B cell (primary cell): Measurements from ENCODE around the gene ACAD10.
"Not testable (repeated sequence)": the region's sequence is repeated elsewhere in the genome, so short reads cannot be mapped to it uniquely, and the experiment has no call there.

Experiments
- EZH2 ChIP-seq: IDR thresholded peaks from 2 replicates; pipeline ENCODE4 v1.6.1; 2012; ENCODE audit warnings: borderline replicate concordance, low read depth, mild to moderate bottlenecking, moderate library complexity, low read length; ENCODE audit not compliant: insufficient read depth, poor library complexity, severe bottlenecking
- TF ChIP-seq, protein P1 (sequence below): fragments of 200-600 bp; IDR thresholded peaks from one replicate; pipeline ENCODE4 v1.8.0; 2022; ENCODE audit warnings: antibody characterized with exemption, mild to moderate bottlenecking

DNA sequence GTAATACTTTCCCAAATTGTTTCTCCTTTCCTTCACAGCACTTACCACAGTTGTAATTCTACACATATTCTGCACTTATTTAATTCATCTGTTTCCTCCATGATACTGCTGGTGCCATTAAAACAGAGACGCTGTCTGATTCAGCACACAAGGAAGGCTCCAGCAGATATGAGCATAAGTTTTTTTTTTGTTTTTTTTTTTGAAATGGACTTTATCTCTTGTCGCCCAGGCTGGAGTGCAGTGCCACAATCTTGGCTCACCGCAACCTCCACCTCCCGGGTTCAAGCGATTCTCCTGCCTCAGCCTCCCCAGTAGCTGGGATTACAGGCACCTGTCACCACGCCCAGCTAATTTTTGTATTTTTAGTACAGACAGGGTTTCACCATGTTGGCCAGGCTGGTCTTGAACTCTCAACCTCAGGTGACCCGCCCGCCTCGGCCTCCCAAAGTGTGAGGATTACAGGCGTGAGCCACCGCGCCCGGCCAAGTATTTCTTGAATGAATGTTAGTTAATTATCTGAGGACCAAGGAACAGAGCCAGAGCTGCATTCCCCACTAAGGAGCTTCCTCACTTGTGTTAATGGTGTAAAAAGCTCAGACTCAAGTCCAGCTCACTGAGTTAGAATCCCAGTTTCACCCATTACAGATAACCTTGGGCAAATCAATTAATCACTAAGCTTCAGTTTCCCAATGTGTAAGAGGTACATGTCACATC is 1.2 kb upstream of the ACAD10 start:
- TF ChIP-seq, protein P1, sequence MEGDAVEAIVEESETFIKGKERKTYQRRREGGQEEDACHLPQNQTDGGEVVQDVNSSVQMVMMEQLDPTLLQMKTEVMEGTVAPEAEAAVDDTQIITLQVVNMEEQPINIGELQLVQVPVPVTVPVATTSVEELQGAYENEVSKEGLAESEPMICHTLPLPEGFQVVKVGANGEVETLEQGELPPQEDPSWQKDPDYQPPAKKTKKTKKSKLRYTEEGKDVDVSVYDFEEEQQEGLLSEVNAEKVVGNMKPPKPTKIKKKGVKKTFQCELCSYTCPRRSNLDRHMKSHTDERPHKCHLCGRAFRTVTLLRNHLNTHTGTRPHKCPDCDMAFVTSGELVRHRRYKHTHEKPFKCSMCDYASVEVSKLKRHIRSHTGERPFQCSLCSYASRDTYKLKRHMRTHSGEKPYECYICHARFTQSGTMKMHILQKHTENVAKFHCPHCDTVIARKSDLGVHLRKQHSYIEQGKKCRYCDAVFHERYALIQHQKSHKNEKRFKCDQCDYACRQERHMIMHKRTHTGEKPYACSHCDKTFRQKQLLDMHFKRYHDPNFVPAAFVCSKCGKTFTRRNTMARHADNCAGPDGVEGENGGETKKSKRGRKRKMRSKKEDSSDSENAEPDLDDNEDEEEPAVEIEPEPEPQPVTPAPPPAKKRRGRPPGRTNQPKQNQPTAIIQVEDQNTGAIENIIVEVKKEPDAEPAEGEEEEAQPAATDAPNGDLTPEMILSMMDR, result not testable (repeated sequence)
- not testable (repeated sequence) for TF ChIP-seq EZH2
